HUDEP-2 (cell line): ENCODE results near the gene LRIG1.

Experiments
- DNase-seq, 76 experiments: peaks; one replicate each; lab custom pipeline; 2025; ENCODE audit not compliant: unreplicated experiment in 76 of 76; lab: John Stamatoyannopoulos, UW

The LRIG1 gene

GRCh38 chr3:66472313-66473134 is 28.3 kb downstream of the LRIG1 start:
- no peak for DNase-seq

GRCh38 chr3:66470956-66471686 is 29.7 kb downstream of the LRIG1 start:
- no peak for DNase-seq

- DNase-seq, result no peak
Observed at GRCh38 chr3:66470285-66470684, 30.5 kb downstream of the LRIG1 start.

GRCh38 chr3:66469220-66469640 is 31.6 kb downstream of the LRIG1 start:
- DNase-seq, result no peak

- DNase-seq, result no peak
Observed at GRCh38 chr3:66467996-66468735, 32.7 kb downstream of the LRIG1 start.

GRCh38 chr3:66466606-66467270 is 34.1 kb downstream of the LRIG1 start:
- DNase-seq, result no peak

- no peak for DNase-seq
Observed at GRCh38 chr3:66465587-66465986, 35.2 kb downstream of the LRIG1 start.

- no peak for DNase-seq
Observed at GRCh38 chr3:66465034-66465433, 35.8 kb downstream of the LRIG1 start.

DNA sequence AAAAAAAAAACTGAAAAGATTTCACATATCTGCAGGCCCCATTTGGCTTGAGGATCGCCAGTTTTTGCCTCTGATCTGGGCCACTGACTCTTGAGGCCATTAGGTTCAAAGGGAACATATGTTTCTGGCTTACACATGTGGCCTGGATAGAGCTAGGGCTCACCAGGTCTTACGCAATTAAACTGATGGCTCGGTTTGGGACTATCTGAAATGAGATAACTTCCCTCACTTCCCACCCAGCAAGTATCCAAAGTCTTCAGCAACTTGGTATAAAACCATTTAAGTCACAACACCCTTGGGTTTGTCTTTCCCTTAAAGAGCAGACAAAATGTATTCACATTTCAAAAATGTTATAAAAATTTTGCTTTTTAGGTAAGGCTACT is 36.3 kb downstream of the LRIG1 start:
- no peak for DNase-seq

DNA sequence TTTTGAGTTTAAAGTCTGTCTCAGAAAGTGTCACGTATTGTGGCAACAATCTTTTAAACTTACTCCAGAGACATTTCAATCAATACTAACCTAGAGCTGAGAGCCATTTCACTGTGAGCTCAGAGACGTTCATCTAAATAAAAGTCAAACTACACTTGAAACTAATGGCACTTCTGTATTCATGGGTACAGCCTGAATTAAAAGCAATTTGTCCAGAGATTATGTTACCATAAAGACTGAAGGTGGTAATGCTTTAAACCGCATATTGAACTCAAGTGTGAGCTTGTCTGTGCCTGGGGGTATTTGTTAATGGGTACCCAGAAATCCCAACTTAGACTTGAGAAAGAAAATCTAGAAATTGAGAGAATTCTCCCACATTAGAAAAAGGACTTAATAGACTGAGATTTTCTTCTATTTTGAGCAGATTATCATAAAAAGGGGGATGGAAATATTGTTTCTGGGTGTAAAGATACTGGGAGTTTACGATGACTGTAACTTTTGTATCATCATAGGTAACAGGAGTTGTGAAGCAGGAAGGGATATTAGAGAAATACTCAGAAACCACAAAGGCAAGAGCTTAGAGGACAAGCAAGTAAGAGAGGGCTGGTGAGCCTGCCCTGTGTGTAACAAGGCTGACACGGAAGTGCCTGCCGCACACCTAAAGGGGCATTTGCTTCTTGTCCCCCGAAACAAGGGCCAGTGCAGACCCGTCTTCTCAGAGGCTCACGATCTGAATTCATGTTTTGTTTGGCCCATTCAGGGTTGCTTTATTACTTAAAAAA is 36.9 kb downstream of the LRIG1 start:
- DNase-seq, result no peak

DNA sequence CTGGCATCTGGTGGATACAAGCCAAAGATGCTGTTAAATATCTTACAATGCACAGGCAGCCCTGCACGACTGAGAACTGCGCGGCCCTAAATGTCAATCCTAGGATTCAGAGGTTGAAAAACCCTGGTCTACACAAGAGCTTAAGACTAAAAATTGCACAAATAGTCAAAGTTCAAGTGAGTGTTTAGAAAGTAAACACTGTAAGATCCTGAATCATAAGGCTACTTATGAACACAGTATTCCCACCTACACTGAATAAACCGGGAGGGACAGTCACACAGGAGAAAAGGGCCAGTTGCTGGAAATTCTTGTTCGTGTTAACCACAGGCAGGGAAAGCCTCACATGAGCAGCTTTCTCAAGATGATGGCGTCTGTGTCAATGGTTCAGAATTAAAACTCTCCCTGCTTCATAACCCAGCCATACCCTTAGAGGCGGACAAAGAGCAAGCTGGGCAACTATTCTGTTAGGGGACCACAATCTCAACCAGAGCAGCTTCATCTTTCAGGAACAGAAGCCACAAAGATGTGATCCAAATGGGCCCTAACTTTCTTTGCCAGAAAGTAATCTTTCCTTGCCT is 37.7 kb downstream of the LRIG1 start:
- no peak for DNase-seq

- no peak for DNase-seq
Observed at GRCh38 chr3:66457252-66457651, 43.6 kb downstream of the LRIG1 start.

GRCh38 chr3:66456711-66457173 is 44.1 kb downstream of the LRIG1 start:
- DNase-seq, result no peak

GRCh38 chr3:66454464-66454859 is 46.4 kb downstream of the LRIG1 start:
- DNase-seq, result no peak

DNA sequence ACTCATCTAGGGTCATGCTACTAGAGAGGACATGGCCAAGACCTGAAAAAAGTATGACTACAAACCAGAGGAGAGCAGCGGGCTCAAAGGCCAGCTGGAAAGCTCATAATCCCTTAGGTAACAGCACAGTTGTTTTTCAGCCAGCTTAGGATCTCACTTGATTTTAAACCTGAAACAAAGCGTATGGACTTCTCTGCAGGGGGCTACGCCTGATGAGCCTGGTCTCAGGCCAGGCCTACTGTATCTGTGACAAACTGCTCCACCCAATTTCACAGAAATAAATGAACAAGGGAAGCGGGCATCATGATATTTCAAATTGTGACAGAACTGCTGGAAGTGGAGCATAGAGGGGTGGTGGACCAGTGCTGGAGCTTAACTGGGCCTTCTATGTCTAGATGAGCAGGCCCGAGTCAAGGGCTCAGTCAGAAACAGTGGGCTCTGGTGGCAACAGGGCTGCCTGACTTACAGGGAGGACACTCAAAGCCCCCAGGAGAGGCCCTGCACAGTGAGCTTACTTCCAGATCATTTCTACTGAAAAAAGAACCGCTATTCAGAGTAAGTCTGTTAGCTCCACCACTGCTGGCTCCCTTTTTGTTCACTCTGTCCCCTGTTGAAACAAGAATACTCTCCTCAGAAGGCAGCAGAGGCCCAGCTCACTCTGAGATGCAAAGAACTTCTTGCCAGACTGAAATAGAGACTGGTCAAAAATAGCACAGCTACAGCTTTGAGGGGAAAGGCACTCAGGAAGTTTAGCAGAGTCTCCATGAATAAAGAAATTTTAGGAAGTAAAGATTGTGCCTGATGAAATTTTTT is 47.0 kb downstream of the LRIG1 start:
- no peak for DNase-seq

GRCh38 chr3:66452303-66453011 is 48.4 kb downstream of the LRIG1 start:
- no peak for DNase-seq

- no peak for DNase-seq
Observed at GRCh38 chr3:66451766-66452165, 49.1 kb downstream of the LRIG1 start.

GRCh38 chr3:66450390-66451022 is 50.3 kb downstream of the LRIG1 start:
- DNase-seq, result peak in 42 of 76 experiments; percentile 1 to 59 (median 17)
